ENCODE results near the gene TEX52.
"Not testable (repeated sequence)": the region's sequence is repeated elsewhere in the genome, so short reads cannot be mapped to it uniquely, and the experiment has no call there.

TEX52 gene

GRCh38 chr12:2863402-2863801, 6.6 kb upstream of the TEX52 start:
- DNase-seq: not testable (repeated sequence)

- no peak for DNase-seq
Observed at GRCh38 chr12:2862876-2863275, 6.0 kb upstream of the TEX52 start.

GRCh38 chr12:2860170-2860569, 3.3 kb upstream of the TEX52 start:
- no peak for DNase-seq

- DNase-seq: no peak
Observed at GRCh38 chr12:2858944-2859421, 2.1 kb upstream of the TEX52 start.

- DNase-seq: no peak
Observed at GRCh38 chr12:2858334-2858733, 1.5 kb upstream of the TEX52 start.

- DNase-seq: no peak
Observed at GRCh38 chr12:2857576-2857975, 737 bp upstream of the TEX52 start.

- DNase-seq: no peak
Observed at GRCh38 chr12:2856051-2856450, 788 bp downstream of the TEX52 start.

GRCh38 chr12:2855546-2855945, 1.3 kb downstream of the TEX52 start:
- DNase-seq: no peak

- DNase-seq: no peak
Observed at GRCh38 chr12:2854669-2855453, 2.0 kb downstream of the TEX52 start.

GRCh38 chr12:2853626-2854025, 3.2 kb downstream of the TEX52 start:
- DNase-seq: peak; percentile 19

- DNase-seq: no peak
Observed at GRCh38 chr12:2851931-2852330, 4.9 kb downstream of the TEX52 start.

GRCh38 chr12:2845280-2845679, 11.6 kb downstream of the TEX52 start:
- DNase-seq: no peak

GRCh38 chr12:2844786-2845185, 12.1 kb downstream of the TEX52 start:
- DNase-seq: no peak

- DNase-seq: no peak
Observed at GRCh38 chr12:2842948-2843347, 13.9 kb downstream of the TEX52 start.

- no peak for DNase-seq
Observed at GRCh38 chr12:2841056-2841650, 15.7 kb downstream of the TEX52 start.

- DNase-seq: no peak
Observed at GRCh38 chr12:2836574-2836973, 20.3 kb downstream of the TEX52 start.

- DNase-seq: no peak
Observed at GRCh38 chr12:2835691-2836403, 21.0 kb downstream of the TEX52 start.

GRCh38 chr12:2834581-2835491, 22.0 kb downstream of the TEX52 start, which contains the start of gene NRIP2:
NRIP2 (minus strand) TSS chr12:2835035; CDS start chr12:2834983, 52 bp downstream.
- DNase-seq: no peak

GRCh38 chr12:2833810-2834209, 23.0 kb downstream of the TEX52 start:
- DNase-seq: no peak

GRCh38 chr12:2833327-2833726, 23.5 kb downstream of the TEX52 start:
- DNase-seq: no peak

GRCh38 chr12:2832550-2833127, 24.2 kb downstream of the TEX52 start:
- no peak for DNase-seq

GRCh38 chr12:2829275-2829674, 27.6 kb downstream of the TEX52 start:
- no peak for DNase-seq

All from NCI-H1436 (cell line).